ENCODE measurements around the gene XPA.

DNA sequence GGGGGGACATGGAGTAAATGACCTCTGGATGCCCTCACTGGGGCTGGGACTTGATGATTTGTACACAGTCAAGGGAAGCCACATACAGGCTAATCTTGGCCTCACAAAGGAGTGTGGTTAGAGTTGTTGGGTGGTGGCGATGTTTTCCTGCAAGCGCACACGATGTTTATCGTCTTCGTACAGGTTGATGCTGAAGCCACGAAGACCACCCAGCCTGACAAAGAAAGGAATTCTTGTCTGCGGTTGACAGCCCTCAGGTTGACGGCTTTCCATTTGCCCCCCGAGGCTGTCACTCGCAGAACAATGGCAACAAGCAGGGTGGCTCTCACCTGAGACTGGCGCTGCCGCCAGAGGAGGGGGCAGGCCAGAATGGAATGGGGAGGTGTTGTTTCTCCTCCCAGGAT is 14.1 kb upstream of the XPA start:
- TF ChIP-seq, protein P1, sequence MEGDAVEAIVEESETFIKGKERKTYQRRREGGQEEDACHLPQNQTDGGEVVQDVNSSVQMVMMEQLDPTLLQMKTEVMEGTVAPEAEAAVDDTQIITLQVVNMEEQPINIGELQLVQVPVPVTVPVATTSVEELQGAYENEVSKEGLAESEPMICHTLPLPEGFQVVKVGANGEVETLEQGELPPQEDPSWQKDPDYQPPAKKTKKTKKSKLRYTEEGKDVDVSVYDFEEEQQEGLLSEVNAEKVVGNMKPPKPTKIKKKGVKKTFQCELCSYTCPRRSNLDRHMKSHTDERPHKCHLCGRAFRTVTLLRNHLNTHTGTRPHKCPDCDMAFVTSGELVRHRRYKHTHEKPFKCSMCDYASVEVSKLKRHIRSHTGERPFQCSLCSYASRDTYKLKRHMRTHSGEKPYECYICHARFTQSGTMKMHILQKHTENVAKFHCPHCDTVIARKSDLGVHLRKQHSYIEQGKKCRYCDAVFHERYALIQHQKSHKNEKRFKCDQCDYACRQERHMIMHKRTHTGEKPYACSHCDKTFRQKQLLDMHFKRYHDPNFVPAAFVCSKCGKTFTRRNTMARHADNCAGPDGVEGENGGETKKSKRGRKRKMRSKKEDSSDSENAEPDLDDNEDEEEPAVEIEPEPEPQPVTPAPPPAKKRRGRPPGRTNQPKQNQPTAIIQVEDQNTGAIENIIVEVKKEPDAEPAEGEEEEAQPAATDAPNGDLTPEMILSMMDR (IDR thresholded peaks at IDR 0.05) = no peak
- TF ChIP-seq, protein P2, sequence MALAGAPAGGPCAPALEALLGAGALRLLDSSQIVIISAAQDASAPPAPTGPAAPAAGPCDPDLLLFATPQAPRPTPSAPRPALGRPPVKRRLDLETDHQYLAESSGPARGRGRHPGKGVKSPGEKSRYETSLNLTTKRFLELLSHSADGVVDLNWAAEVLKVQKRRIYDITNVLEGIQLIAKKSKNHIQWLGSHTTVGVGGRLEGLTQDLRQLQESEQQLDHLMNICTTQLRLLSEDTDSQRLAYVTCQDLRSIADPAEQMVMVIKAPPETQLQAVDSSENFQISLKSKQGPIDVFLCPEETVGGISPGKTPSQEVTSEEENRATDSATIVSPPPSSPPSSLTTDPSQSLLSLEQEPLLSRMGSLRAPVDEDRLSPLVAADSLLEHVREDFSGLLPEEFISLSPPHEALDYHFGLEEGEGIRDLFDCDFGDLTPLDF (CRISPR knock-in tag; IDR thresholded peaks at IDR 0.05) = no peak
- TF ChIP-seq, protein P3, sequence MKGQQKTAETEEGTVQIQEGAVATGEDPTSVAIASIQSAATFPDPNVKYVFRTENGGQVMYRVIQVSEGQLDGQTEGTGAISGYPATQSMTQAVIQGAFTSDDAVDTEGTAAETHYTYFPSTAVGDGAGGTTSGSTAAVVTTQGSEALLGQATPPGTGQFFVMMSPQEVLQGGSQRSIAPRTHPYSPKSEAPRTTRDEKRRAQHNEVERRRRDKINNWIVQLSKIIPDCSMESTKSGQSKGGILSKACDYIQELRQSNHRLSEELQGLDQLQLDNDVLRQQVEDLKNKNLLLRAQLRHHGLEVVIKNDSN (CRISPR knock-in tag; IDR thresholded peaks at IDR 0.05) = no peak
- TF ChIP-seq, protein P4, sequence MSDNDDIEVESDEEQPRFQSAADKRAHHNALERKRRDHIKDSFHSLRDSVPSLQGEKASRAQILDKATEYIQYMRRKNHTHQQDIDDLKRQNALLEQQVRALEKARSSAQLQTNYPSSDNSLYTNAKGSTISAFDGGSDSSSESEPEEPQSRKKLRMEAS (CRISPR knock-in tag; IDR thresholded peaks at IDR 0.05) = 0 out of 2 replicates have a peak, but pooled peaks have one; percentile 22

All from WTC11 (cell line).